SK-MEL-5 (cell line): ENCODE results near the gene PIWIL4. TPM values are rescaled to one million over a fixed set of nuclear protein-coding genes. Genes with fewer than 3 reads are reported as not detected.

Experiments used
- DNase-seq: peaks from one replicate; pipeline ENCODE4 v3.0.0-alpha.2; 2016; ENCODE audit warnings: low read depth, low spot score
- in situ Hi-C: cut with HindIII; loops from 2 replicates; pipeline ENCODE4 v1.10.0; 2016; ENCODE audit warnings: low sequenced_read_pairs, high pct_unique_total_duplicates, low pct_unique_long_range_greater_than_20kb
- total RNA-seq: library from RNA; depleted of rRNA; stranded (reverse); fragments of >200 nt; shearing (Covaris generic); gene quantifications from 2 replicates; pipeline ENCODE4 v1.2.3, GENCODE V29; 2014

Gene PIWIL4
- total RNA-seq, 1 experiment from 2014 or later, result 0.16 TPM

DNA sequence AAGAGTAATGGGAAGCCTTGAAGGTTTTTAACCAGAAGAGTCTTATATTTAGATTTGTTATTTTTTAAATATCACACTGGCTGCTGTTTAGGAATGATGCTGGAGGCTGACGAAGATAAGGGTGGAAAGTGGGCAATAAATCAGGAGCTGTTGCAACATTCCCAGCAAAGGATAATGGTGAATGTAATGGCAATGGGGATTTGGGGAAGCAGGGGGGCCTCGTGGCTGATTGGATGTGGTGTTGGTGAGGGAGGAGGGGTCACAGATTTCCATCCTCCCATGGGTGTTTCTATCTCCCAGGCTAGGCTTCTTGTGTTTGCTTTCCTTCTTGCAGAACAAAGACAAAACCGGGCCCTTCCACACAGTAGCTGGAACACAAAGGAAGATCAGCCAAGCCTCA, 80.8 kb downstream of the PIWIL4 start:
- in situ Hi-C loops, result no loop called here
- DNase-seq, result no peak

- in situ Hi-C loops, result no loop called here
- no peak for DNase-seq
These were observed 81.6 kb downstream of the PIWIL4 start for GRCh38 chr11:94648789-94649188.

- no peak for DNase-seq
- in situ Hi-C loops, result no loop called here
These were observed 82.1 kb downstream of the PIWIL4 start for GRCh38 chr11:94649254-94649653.

DNA sequence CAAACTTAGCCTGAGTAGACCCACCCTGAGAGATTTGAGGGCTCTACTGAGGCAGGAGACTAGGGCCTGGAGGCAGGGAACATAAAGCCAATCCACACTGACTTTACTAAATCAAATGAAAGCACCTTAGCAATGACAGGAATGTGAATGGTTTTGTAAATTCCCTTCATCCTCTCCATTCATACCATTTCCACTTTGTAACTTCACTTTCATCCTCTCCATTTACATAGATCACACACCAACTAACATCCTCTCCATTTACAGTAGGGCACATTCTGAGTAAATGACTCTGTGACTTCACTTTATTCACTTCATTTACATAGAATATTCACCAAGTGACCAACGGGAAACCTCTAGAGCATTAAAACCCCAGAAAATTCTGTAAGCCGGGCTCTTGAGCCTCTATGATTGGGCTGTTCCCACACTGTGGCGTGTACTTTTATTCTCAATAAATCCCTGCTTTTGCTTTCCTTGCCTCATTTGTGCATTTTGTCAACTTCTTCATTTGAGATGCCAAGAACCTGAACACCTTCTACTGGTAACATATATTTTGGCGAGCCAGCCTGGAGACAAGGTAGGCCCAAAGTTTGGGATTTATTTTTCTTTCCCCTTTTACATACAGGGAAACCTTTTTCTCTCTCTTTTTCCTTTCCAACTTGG, 82.9 kb downstream of the PIWIL4 start:
- in situ Hi-C loops, result no loop called here
- DNase-seq, result no peak

DNA sequence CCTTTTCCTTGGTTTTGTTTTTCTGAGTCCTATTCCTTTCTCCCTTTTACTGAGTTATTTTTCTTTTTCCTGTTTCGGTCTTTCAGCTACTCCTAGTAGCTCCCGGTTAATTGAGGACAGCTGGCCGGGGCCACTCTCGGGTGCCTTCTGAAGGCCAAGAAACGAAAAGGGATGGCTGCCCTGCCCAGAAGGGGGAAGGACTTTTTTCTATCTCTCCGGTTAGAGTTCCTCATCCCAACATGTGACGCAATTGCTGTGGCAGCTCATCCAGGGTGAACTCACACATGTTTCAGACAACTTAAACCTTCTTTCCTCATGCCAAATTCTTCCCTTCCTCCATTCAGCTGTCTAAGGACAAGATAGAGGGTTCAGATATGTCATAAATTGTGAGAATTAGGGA, 83.6 kb downstream of the PIWIL4 start:
- no peak for DNase-seq
- in situ Hi-C loops, result no loop called here

- in situ Hi-C loops, result no loop called here
- DNase-seq, result no peak
These were observed 85.6 kb downstream of the PIWIL4 start for GRCh38 chr11:94652735-94653284.

DNA sequence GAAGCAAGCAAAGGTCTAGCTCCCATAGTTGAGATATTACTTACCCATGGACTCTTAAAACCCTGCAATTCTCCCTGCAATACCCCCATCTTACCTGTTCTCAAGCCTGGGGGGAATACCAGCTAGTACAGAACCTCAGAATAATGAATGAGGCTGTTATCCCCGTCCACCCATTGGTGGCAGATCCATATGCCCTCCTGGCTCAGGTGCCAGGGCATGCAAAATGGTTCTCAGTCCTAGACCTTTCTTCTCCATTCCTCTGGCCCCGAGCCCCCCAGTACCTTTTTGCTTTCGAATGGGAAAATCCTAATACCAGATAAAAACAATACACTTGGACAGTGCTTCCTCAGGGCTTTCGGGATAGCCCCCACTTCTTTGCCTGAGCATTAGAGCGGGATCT, 86.4 kb downstream of the PIWIL4 start:
- DNase-seq, result no peak
- in situ Hi-C loops, result no loop called here

- in situ Hi-C loops, result no loop called here
- no peak for DNase-seq
These were observed 87.0 kb downstream of the PIWIL4 start for GRCh38 chr11:94654201-94654600.

DNA sequence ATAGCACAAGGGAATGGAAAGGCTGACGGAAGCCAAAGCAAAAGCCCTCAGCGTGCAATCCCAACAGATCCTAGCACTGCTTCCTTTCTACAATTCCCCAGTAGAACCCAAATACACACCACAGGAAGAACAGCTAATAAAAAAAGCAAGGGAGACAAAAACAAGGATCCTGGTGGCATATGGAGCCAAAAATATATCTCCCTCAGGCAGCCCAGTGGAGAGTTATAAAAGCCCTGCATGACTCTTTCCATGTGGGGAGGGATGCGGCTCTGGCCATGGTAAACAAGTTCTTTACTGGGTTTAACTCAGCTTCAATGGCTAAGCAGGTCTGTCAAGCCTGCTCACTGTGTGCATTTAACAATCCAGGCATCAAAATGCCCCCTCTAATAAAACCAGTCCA, 88.1 kb downstream of the PIWIL4 start:
- DNase-seq, result no peak
- in situ Hi-C loops, result no loop called here

- no peak for DNase-seq
- in situ Hi-C loops, result no loop called here
These were observed 88.8 kb downstream of the PIWIL4 start for GRCh38 chr11:94655956-94656355.

GRCh38 chr11:94656968-94657367, 89.8 kb downstream of the PIWIL4 start:
- no peak for DNase-seq
- in situ Hi-C loops, result no loop called here

GRCh38 chr11:94657629-94658028, 90.5 kb downstream of the PIWIL4 start:
- no peak for DNase-seq
- in situ Hi-C loops, result no loop called here

GRCh38 chr11:94658386-94658785, 91.2 kb downstream of the PIWIL4 start:
- in situ Hi-C loops, result no loop called here
- DNase-seq, result no peak

DNA sequence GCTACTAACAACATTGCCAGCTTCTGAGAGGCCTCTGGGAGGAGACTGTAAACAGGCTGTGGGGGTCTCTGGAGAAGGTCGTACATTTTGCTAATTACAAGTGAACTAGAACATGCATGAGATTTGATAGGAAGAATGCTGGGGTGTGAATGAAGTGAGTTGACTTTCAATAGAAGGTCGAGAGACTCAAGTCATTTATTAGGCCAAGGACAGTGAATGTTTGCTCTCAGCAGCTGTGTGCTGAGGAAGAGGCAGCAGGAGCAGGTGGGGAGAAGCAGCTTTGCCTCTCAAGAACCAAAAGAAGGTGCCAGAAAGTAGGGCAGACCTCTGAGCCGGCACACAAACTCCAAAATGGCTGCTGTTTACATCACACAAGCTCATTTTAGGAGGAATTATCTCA, 91.7 kb downstream of the PIWIL4 start:
- DNase-seq, result no peak
- in situ Hi-C loops, result no loop called here

- in situ Hi-C loops, result no loop called here
These were observed 94.3 kb downstream of the PIWIL4 start for GRCh38 chr11:94661444-94661843.

GRCh38 chr11:94662065-94662779, 95.1 kb downstream of the PIWIL4 start:
- in situ Hi-C loops, result no loop called here

More at GRCh38 chr11:94661444-94661843, 94.3 kb downstream of the PIWIL4 start:
- no peak for DNase-seq

GRCh38 chr11:94662846-94663390, 95.8 kb downstream of the PIWIL4 start:
- DNase-seq, result no peak
- in situ Hi-C loops, result no loop called here

More at GRCh38 chr11:94662065-94662779, 95.1 kb downstream of the PIWIL4 start:
- no peak for DNase-seq

DNA sequence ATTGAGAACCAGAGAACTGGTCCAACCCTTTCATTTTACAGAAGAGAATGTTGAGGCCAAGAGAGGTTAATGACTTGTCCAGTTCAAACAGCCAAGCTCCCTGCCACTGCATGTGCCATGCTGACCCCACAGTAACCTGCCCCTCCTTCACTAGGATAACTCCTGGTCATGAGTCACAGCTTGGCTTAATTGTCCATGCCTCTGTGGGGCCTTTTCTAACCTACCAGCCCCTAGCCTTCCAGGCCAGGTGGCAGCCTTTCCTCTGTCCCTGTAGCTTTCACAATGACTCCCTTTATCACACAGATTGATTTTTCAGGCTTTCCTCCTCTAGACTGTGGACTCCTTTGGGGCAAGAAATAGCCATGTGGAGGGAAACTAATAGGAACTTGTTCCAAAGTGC, 97.2 kb downstream of the PIWIL4 start:
- in situ Hi-C loops, result no loop called here
- DNase-seq, result peak; percentile 21
